HG03175 (cell line): ENCODE data around the gene PIGL.
"Not testable (repeated sequence)": the region's sequence is repeated elsewhere in the genome, so short reads cannot be mapped to it uniquely, and the experiment has no call there.

ENCODE experiments used
- ATAC-seq: cut with Tn5 transposase; IDR thresholded peaks from one replicate; pipeline ENCODE4 v1.9.1; 2021; ENCODE audit warnings: mild to moderate bottlenecking, moderate library complexity; ENCODE audit not compliant: unreplicated experiment

Gene PIGL

DNA sequence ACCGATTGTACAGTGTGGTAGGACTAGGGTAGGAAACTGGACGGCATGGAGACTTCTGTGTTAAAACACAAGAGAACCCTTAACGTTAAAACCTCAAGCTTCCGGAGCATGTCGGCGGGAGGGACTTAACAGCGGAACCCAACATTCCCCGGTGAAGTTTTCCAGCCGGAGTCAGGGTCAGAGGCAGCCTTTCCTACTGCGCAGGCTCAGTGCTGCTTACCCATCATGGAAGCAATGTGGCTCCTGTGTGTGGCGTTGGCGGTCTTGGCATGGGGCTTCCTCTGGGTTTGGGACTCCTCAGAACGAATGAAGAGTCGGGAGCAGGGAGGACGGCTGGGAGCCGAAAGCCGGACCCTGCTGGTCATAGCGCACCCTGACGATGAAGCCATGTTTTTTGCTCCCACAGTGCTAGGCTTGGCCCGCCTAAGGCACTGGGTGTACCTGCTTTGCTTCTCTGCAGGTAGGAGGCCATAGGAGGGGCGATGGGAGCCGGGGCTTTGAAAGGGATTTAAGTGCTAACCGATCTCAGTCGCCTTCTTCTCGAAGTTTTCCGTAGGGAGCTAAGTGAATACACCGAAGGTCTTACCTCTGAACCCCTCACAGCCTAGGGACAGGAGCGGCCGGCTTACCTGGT, at the start of gene PIGL:
TSS of gene PIGL (plus strand) at position 209 of the 634 bp plus-strand sequence. CDS start at position 226, 17 bp downstream.
- no peak for ATAC-seq

DNA sequence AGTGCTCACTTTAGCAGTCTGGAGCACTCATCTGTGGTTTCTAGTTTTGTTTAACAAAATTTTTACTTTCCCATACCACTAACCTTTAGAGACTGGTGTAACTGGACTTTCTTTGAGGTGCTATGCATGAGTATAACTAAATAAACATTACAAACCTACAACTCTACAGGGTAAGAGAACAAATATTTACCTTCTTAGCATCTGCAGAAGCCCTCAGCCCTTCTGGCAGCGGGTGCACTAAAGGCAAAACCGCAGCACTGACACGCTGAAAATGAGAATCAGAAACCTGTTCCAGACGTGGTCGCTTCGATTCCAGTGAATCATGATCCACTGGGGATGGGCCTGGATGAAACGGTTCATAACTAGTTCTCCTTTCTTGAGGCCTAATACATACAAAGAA, 45.4 kb upstream of the PIGL start:
- ATAC-seq: no peak

- ATAC-seq: no peak
Observed at GRCh38 chr17:16178836-16179235, 38.2 kb upstream of the PIGL start.

- no peak for ATAC-seq
Observed at GRCh38 chr17:16181581-16181980, 35.4 kb upstream of the PIGL start.

DNA sequence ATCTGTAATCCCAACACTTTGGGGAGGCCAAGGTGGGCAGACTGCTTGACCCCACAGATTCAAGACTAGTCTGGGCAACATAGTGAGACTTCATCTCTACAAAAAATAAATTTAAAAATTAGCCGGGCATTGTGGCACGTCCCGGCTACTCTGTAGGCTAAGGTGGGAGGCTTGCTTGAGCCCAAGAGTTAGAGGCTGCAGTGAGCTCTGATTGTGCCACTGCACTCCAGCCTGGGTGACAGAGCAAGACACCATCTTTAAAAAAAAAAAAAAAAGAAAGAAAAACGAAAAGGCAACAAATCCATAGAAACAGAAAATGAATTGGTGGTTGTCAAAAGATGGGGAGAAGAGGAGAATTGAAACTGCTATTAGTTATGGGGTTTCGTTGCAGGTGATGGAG, 29.4 kb upstream of the PIGL start:
- ATAC-seq: no peak

DNA sequence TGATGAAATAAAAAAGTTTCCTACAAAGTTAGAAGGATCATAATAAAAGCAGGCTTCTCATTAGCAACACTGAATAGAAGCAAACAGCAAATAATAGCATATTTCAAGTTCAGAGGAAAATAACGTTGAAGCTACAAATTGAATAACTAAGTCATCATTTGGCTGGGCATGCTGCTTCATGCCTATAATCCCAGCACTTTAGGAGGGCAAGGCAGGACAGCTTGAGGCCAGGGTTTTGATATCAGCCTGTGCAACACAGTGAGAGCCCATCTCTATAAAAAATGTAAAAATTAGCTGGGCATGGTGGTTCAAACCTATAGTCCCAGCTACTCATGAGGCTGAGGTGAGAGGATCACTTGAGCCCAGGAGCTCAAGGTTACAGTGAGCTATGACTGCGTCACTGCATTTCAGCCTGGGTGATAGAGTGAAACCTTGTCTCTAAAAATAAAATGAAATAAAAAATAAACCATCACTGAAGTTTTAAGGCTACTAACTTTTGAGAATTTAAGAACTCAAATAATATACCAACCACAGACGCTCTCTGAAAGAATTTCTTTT, 27.1 kb upstream of the PIGL start:
- ATAC-seq: no peak

DNA sequence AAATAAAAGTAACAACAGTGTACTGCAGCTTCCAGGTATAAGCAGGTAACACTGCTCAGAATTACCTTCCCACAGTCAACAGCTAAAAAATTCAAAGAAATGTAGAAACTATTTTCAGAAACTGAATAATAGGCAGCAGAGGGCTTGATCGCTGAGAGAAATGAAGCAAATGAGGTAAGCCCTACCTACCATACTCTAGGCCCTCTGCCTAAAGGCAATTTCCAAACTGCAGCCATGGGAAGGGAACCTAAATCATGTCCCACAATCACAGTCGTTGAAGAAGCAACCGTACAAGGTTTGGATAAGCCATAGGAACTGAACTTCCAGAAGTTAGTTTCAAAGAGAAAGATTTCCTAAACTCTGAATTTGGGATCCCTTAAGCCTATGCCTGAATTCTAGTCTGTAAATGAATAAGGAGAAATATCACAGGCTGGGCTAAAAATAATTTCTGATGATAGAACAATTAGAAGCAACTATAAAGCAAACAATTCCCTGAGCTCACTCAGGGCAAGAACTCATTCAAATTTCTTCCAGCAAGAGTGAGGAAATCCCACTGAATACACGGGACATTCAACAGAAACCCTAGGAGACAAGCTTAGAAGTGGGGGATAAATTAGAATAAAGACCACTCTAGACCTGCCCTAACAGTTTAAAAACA, 26.2 kb upstream of the PIGL start:
- no peak for ATAC-seq

DNA sequence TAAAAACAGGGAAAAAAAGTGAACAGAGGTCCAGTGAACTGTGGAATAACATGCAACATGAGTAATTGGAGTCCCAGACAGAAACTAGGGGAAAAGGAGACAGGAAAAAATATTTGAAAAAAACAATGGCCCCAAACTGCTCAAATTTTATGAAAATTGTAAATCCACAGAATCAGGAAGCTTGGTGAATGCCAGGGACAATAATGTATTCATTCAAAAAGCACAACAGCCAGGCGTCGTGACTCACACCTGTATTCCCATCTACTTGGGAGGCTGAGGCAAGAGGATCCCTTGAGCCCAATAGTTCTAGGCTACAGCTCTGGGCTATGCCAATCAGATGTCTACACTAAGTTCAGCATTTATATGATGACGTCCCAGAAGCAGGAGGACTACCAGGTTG, 25.4 kb upstream of the PIGL start:
- no peak for ATAC-seq

DNA sequence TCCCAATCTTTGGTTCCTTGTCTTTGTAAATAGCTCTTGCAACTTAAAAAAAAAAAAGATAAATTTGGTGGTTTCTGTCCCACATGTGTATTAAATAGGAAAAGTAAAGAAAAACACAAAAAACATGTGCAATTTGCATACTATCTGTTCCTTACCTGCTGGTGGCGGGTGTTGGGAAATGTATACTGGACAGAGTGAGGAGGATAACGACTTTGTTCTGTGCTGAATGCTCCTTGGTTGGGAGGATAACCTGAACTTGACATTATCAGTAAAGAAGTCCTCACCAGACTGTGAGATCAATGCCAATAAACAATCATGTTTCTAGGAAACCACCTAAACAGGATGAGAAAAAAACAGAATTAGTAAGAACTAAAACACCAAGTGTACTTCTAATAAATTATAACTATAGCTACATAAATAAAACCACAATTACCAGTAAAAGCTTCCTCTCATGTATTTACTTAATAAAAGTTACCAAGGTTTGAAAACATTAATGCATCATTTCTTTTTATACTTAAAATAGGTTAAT, 22.6 kb upstream of the PIGL start:
- not testable (repeated sequence) for ATAC-seq

DNA sequence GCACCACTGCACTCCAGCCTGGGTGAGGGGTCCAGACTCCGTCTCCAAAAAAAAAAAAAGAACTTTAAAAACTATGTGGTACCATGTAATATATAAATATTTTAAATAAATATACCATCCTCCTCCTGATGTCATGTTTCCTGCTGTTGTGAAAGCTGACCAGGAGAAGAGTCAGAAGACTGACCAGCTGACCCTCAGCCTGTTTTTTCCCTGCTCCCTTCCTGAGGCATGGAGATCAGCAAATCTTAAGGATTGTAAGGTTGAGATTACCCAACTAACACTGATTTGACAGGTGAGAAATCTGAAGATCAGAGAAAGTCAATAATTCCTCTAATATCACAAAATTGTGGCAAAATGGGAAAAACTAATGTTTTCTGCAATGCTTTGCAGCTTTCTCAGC, 19.7 kb upstream of the PIGL start:
- ATAC-seq: no peak

DNA sequence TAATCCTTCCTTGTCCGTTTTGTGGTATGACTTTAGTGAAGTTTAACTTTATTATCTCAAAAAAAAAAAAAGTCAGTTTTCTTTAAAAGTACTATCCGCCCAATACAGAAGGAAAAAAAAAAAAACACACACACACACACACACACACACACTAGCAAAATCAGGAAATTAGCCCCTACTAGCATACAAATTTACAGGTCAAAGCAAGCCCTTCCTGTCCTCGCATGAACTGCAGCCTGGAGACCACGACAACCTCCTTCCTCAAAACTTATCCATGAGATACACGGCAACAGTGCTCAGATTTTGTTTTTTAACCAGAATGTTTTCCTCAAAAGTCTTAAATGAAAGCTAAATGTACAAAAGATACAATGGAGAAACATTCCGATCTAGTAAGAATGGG, 17.9 kb upstream of the PIGL start:
- no peak for ATAC-seq

DNA sequence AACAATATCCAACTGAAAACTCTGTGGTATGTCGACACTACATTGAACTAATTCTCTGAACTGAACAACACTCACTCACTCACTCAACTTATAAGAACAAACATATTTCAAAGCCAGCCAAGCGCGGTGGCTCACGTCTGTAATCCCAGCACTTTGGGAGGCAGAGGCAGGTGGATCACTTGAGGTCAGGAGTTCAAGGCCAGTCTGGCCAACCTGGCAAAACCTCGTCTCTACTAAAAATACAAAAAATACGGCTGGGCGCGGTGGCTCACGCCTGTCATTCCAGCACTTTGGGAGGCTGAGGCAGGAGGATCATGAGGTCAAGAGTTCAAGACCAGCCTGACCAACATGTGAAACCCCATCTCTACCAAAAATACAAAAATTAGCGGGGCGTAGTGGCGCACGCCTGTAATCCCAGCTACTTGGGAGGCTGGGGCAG, 15.3 kb upstream of the PIGL start:
- ATAC-seq: not testable (repeated sequence)

GRCh38 chr17:16202554-16203500, 14.2 kb upstream of the PIGL start:
- ATAC-seq: not testable (repeated sequence)

DNA sequence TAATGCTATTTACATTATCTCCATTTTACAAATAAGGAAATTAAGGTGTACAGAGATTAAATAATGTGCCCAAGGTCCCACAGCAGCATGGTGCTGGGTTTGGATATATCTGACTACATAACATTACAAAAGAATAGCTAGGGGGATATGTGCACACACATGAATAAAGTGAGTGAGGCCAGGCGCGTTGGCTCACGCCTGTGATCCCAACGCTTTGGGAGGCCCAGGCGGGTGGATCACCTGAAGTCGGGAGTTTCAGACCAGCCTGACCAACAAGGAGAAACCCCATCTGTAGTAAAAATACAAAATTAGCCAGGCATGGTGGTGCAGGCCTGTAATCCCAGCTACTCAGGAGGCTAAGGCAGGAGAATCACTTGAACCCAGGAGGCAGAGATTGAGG, 12.2 kb upstream of the PIGL start:
- not testable (repeated sequence) for ATAC-seq

- ATAC-seq: no peak
Observed at GRCh38 chr17:16211590-16211989, 5.4 kb upstream of the PIGL start.

DNA sequence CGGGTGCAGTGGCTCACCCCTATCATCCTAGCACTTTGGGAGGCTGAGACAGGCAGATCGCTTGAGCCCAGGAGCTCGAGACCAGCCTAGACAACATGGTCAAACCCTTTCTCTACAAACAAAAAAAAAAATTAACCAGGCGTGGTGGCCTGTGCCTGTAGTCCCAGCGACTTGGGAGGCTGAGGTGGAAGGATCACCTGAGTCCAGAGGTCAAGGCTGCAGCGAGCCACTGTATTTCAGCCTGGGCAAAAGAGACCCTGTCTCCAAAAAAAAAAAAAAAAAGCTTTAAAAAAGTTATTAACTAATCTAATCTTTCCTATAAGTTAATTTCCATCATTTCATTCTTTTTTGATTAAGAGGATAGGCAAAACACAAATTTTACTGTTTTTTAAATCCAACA, 4.2 kb upstream of the PIGL start:
- no peak for ATAC-seq

DNA sequence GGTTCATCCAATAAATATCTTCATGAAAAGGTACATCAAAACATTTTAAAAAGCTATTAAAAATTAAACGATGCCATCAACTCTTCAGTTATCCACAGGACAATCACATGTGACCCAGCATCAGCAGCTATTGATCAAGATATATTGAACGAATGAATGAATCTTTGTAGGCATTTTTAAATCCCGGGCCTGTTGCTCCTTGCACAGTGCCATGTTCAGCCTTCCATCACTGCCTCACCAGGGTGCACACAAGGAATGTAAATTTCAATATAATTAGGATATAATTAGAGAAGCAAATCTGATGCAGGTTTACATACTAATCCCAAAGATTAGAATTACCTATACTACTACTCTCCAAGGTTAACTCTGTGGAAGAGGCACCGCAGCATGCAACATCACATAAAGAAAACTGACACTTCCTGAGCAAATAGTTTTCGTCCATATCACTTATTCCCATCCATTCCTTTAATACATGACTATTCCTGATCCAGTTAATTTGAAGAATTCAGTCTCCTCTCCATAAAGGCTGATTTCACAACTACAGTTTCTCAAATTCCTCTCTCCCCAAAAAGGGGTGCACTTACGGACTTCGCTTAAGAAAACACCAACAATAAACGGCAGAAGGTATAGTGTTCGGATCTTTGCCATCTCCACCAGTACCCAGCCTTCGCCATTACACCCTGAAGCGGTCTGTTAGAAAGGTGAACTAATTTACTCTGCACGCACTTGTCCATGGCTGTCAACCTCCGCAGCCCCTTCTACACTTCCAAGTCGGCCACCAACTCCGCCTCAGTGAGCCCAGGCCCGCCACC, 2.6 kb upstream of the PIGL start:
- ATAC-seq: no peak

- peak; percentile 39 for ATAC-seq
Observed at GRCh38 chr17:16215002-16215272, 2.1 kb upstream of the PIGL start.

- ATAC-seq: peak; percentile 75
Observed at GRCh38 chr17:16215273-16215964, 1.6 kb upstream of the PIGL start, which contains the start of gene NCOR1. Gene NCOR1 (minus strand): TSS chr17:16215534. CDS start chr17:16194569, 20,965 bp downstream.

GRCh38 chr17:16215965-16216316, 1.1 kb upstream of the PIGL start:
- ATAC-seq: no peak
